Measurements from ENCODE around the gene KMO. TPM values are rescaled to one million over a fixed set of nuclear protein-coding genes. Genes with fewer than 3 reads are reported as not detected.

The KMO gene
- total RNA-seq, 1 experiment from 2014 or later = 0.07 TPM

DNA sequence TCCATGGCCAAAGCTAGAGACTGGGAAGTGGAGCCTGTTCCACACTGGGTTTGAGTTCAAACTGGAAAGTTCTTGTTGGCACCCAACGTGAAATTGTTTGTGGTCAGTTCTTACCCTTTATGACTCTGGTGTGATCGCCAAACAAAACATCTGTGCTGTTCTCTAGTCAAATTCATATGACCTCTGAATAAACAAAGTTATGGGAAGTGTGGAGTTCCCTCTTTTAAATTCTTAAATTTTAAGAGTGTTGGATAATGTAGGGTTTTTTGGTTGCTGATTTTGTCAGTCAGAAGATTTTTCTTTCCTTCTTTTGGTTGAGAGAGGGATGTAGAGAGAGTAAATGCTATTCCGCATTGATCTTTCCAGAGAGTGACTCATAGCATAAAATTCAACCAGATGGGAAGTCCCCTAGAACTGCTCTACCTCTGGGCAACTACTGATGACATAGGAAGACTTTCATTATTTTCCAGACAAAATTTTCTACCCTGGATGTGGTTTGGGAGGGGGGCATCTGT lies 71.6 kb downstream of the KMO start:
- BruUV-seq (replicated peaks) = no TSS peak
- no peak overlapping the region for H3K27ac ChIP-seq
- peaks cover 10% of the 10 kb centered on the region; the same call in 1 of the 2 replicates for H3K4me1 ChIP-seq (replicated peaks; ENCODE audit: insufficient read depth)
- no peaks in the 10 kb centered on the region for H3K79me2 ChIP-seq (ENCODE audit: low read depth)
- H3K9me2 ChIP-seq (ENCODE audit: insufficient read depth) = no peaks in the 10 kb centered on the region
- no peak for DNase-seq
- no peaks in the 10 kb centered on the region; the same call in 1 of the 2 replicates for H3K9me3 ChIP-seq (ENCODE audit: insufficient read depth, low read depth)
- TF ChIP-seq, protein P1, sequence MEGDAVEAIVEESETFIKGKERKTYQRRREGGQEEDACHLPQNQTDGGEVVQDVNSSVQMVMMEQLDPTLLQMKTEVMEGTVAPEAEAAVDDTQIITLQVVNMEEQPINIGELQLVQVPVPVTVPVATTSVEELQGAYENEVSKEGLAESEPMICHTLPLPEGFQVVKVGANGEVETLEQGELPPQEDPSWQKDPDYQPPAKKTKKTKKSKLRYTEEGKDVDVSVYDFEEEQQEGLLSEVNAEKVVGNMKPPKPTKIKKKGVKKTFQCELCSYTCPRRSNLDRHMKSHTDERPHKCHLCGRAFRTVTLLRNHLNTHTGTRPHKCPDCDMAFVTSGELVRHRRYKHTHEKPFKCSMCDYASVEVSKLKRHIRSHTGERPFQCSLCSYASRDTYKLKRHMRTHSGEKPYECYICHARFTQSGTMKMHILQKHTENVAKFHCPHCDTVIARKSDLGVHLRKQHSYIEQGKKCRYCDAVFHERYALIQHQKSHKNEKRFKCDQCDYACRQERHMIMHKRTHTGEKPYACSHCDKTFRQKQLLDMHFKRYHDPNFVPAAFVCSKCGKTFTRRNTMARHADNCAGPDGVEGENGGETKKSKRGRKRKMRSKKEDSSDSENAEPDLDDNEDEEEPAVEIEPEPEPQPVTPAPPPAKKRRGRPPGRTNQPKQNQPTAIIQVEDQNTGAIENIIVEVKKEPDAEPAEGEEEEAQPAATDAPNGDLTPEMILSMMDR (conservative IDR thresholded peaks at IDR 0.05) = no peak
- no peak for TF ChIP-seq EZH2 (IDR thresholded peaks at IDR 0.05; ENCODE audit: low read depth)
- H3K27me3 ChIP-seq (ENCODE audit: insufficient read depth, low read depth) = no peaks in the 10 kb centered on the region
- ChIA-PET CTCF (no interaction called here), POLR2A (ENCODE audit: unreplicated experiment) (no interaction called here)
- no peaks in the 10 kb centered on the region for H3F3A ChIP-seq (ENCODE audit: insufficient read depth, low read depth)
- H3K4me3 ChIP-seq = no peak overlapping the region
- H3K36me3 ChIP-seq (ENCODE audit: low read depth) = peaks cover 12% of the 10 kb centered on the region; the same call in 1 of the 2 replicates
- H2AFZ ChIP-seq = no peak overlapping the region
- no peak overlapping the region for H3K4me2 ChIP-seq
- no peaks in the 10 kb centered on the region for H4K20me1 ChIP-seq (ENCODE audit: insufficient read depth)
- intact Hi-C loops (cut with micrococcal nuclease; ENCODE audit: unreplicated experiment) = no loop called here

DNA sequence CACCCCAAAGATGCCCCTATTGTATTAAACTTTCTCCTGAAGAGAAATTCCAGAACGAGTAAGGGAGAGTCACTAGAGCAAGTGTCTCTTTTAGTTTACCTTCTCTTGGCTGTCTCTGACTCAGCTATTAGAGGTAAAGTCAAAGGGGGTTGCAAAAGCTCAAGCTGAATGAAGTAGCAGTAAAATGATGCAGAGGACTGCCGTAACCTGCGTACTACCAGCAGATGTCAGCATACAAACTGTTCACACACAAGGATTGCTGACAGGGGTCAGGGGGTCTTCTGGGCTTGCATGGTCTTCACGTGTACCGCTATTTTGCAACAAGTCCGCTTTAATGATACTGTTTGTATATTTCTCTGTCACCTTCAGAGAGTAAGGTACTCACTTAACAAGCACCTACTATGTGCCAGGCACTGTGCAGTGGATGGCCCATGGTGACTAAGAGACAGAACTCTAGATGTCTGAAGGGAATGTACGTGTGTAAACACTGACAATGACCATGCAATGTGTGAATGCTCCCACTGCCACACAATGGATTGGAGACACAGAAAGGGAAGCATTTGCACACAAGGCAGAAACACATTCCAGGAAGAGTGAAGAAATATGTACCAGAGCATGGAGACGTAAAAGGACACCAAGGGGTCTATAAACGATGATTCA lies 73.1 kb downstream of the KMO start:
- Histone ChIP-seq H2AFZ (no peak overlapping the region), H3K4me1 (replicated peaks; ENCODE audit: insufficient read depth) (peaks cover 17% of the 10 kb centered on the region), H3K4me2 (no peak overlapping the region), H3F3A (ENCODE audit: insufficient read depth, low read depth) (no peaks in the 10 kb centered on the region), H4K20me1 (ENCODE audit: insufficient read depth) (no peaks in the 10 kb centered on the region), H3K9me2 (ENCODE audit: insufficient read depth) (no peaks in the 10 kb centered on the region), H3K79me2 (ENCODE audit: low read depth) (no peaks in the 10 kb centered on the region), H3K9me3 (ENCODE audit: insufficient read depth, low read depth) (no peaks in the 10 kb centered on the region; the same call in 1 of the 2 replicates), H3K36me3 (ENCODE audit: low read depth) (peaks cover 12% of the 10 kb centered on the region; the same call in 1 of the 2 replicates), H3K4me3 (no peak overlapping the region), H3K27me3 (ENCODE audit: insufficient read depth, low read depth) (no peaks in the 10 kb centered on the region), H3K27ac (no peak overlapping the region)
- TF ChIP-seq, protein P1 (conservative IDR thresholded peaks at IDR 0.05) = peak; percentile 21; the same call in 1 of the 2 replicates
- TF ChIP-seq EZH2 (IDR thresholded peaks at IDR 0.05; ENCODE audit: low read depth) = no peak
- no peak for DNase-seq
- intact Hi-C loops (cut with micrococcal nuclease; ENCODE audit: unreplicated experiment) = no loop called here
- no TSS peak for BruUV-seq (replicated peaks)
- ChIA-PET POLR2A (ENCODE audit: unreplicated experiment) (interaction anchor here (0.6 kb wide), 1 partner anchor 325 kb away, joined by 3 read pairs; no protein-coding TSS in a partner anchor), CTCF (no interaction called here)

DNA sequence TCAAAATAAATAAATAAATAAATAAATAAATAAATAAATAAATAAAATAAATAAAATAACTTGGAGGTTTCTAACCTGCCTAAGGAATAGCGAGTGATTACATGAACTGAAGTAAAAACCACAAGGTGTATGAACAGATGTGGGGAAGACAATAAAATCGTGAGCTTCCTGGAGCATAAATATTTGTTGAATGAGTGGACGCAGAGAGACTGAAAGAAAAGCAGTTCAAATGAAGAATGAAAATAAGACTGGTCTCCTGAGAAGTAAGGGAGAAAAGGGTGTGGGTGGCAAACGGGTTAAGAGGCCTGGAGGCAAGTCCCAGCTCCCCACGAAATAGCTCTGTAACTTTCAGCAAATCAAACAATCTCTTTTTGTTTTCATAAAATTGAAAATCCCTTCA lies 74.4 kb downstream of the KMO start:
- ChIA-PET CTCF (interaction anchor here (0.6 kb wide), 1 partner anchor 228 kb away, joined by 3 read pairs; no protein-coding TSS in a partner anchor), POLR2A (ENCODE audit: unreplicated experiment) (interaction anchor here (0.6 to 0.7 kb wide), 2 partner anchors 838 to 970 kb away, joined by 3 to 6 read pairs; no protein-coding TSS in a partner anchor)
- H3K36me3 ChIP-seq (ENCODE audit: low read depth) = peaks cover 9% of the 10 kb centered on the region; the same call in 1 of the 2 replicates
- H3K27me3 ChIP-seq (ENCODE audit: insufficient read depth, low read depth) = no peaks in the 10 kb centered on the region
- intact Hi-C loops (cut with micrococcal nuclease; ENCODE audit: unreplicated experiment) = no loop called here
- no peak overlapping the region for H2AFZ ChIP-seq
- H3K4me1 ChIP-seq (replicated peaks; ENCODE audit: insufficient read depth) = peaks cover 30% of the 10 kb centered on the region
- H3K4me3 ChIP-seq = no peak overlapping the region
- TF ChIP-seq, protein P1 (conservative IDR thresholded peaks at IDR 0.05) = no peak
- no peak for TF ChIP-seq EZH2 (IDR thresholded peaks at IDR 0.05; ENCODE audit: low read depth)
- no TSS peak for BruUV-seq (replicated peaks)
- no peaks in the 10 kb centered on the region for H3K79me2 ChIP-seq (ENCODE audit: low read depth)
- no peaks in the 10 kb centered on the region for H3F3A ChIP-seq (ENCODE audit: insufficient read depth, low read depth)
- no peaks in the 10 kb centered on the region; the same call in 1 of the 2 replicates for H3K9me3 ChIP-seq (ENCODE audit: insufficient read depth, low read depth)
- no peak overlapping the region for H3K27ac ChIP-seq
- no peaks in the 10 kb centered on the region for H4K20me1 ChIP-seq (ENCODE audit: insufficient read depth)
- H3K9me2 ChIP-seq (ENCODE audit: insufficient read depth) = no peaks in the 10 kb centered on the region
- DNase-seq = peak; percentile 30 to 64
- no peak overlapping the region for H3K4me2 ChIP-seq
